Stimulated activated CD8-positive, alpha-beta memory T cell treated with anti-CD3 and anti-CD28 coated beads, Interleukin-4, amount 100 ng/mL, for 4 hours (primary cell): Measurements from ENCODE around the gene TAS1R2.
"Not testable (repeated sequence)": the region's sequence is repeated elsewhere in the genome, so short reads cannot be mapped to it uniquely, and the experiment has no call there.

ENCODE experiments used
- DNase-seq, 2 donors: peaks; one replicate each; pipeline ENCODE4 v3.0.0-alpha.2; 2020; ENCODE audit warnings: low read depth in 2 of 2, low spot score in 1 of 2

The TAS1R2 gene

DNA sequence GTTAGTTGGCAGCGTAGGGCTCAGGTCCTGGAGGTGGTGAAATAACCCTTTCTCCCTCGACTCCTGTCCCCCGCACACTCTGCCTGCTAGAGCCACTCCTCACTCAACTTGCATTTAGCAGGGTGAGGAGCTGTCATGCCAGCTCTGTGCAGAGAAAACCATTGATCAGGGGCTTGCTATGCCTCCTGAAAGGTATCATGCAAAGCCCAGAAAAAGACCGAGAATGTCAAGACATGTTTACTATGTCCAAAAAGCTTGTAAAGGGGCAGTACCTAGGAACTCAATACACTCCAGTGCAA lies 24.9 kb upstream of the TAS1R2 start:
- DNase-seq, result no peak

DNA sequence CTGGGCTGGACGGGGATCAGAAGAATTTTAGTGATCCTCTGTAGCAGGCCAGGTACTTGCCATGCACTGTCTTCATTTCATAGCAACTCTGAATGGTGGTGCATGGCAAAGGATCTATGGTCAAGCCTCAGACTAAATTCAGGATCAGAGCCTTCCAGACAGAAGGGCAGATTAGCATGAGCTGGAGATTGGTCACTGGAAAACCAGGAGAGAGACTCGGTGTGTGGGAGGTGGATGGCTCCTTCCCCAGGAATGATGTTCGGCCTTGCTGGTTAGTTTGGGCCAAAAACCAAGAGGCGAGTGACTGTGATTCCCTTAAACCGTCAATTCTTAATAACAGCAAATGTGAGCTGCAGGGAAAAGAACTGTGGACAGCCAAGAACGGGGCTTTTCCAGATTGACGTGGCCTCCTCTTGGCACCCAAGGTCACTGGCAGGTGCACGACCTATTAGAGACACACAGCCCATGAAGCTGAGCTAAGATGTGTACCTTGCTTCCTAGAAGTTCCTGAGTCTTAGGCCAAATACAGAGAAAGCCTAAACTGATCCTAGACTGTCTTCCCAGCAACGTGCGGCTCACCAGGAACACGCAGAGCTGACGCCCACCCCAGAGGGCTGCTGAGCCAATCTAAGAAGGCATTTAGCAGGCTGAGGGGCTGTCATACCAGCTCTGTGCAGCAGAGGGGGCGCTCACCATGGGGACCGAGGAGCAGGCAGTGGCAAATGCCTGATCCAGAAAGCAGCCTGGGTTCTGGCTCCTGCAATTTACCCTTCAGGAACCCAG lies 24.4 kb upstream of the TAS1R2 start:
- DNase-seq, result peak; percentile 37 to 64

GRCh38 chr1:18883079-18883478 lies 23.6 kb upstream of the TAS1R2 start:
- no peak for DNase-seq

DNA sequence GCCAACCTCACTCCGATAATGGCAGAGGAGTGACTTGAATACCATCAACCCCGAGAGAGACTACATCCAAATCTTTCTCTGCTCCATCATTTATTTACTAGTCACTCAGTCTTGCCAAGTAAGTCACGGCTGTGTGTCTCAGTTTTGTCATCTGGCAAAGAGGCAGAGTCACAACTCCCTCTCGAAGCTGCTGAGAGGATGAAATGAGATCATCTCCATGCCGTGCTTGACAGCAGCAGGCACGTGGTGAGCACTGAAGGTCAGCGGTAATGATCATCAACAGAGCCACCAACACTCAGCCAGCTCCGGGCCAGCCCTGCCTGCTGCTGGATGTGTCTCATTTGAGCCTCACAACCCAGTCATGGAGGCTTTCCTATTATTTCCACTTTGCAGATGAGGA lies 23.0 kb upstream of the TAS1R2 start:
- DNase-seq, result no peak

- DNase-seq, result no peak
Measured at GRCh38 chr1:18881642-18882431, 22.4 kb upstream of the TAS1R2 start.

- DNase-seq, result no peak
Measured at GRCh38 chr1:18881164-18881563, 21.7 kb upstream of the TAS1R2 start.

DNA sequence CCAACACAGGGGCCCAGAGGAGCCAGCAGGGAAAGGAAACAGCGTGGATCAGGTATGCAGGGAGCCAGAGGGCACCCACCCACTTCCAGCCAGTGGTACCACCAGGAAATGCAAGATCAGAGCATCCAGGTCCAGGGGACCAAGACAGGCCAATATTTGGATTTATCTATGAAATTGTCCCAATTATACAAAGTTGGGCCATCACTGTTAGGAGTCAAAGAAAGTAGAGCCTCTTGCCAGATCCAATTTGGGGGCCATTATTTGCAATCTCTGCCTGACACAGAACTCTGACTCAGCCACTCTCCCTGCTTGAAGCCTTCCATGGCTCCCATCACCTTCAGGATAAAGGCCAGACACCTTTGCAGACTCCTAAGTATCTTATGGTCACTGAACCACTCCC lies 21.1 kb upstream of the TAS1R2 start:
- DNase-seq, result no peak

DNA sequence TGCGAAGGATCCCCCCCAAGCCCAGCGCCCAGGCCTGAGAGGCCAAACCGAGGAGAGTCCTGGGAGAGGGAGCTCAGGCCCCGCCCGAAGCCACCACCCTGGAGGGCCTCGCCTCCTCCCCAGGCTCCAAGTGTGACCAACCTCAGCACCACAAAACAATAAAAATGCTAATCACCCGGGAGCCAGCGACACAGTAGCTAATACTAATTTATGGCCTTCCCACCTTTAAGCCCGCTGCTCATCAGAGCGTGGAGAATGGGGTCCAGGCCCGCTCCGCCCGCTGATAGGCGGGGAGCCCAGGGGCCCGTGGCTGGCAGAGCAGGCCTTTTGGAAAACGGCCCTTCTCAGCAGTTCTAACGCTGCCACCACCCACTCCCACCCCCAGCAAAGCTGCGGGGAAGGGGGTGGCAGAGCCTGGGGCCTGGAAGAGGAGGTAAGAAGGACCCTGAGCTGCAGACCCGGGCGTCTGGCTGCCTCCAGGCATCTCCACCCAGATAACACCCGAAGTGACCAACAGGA lies 20.4 kb upstream of the TAS1R2 start:
- DNase-seq, result no peak

DNA sequence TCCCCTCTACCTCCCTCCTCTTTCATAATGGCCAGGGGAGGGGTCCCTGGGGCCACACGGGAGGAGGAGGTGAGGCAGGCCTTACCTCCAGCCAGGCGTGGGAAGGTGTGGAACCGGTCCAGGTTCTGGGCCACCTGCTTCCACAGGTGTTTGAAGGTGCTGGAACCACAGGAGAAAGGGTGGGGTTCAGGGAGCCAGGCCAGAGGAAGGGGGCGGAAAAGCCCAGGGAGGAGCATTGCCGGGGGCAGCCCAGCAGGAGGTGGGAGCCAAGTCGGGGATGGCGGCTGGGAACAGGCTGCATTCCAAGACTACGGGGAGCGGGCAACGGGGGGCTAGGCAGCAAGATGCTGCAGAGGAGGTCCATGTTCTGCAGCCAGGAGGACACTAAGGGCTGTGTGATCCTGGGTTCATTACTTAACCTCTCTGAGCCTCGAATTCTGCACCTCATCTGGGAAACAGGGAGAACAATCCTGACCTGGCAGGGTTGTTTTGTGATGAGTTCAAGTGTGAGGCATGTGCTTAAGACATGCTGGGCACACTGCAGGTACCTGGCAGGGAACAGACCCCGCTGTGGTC lies 19.8 kb upstream of the TAS1R2 start:
- no peak for DNase-seq

GRCh38 chr1:18878538-18879214 lies 19.2 kb upstream of the TAS1R2 start:
- DNase-seq, result no peak

GRCh38 chr1:18877282-18877681 lies 17.8 kb upstream of the TAS1R2 start:
- DNase-seq, result no peak

GRCh38 chr1:18876210-18876609 lies 16.8 kb upstream of the TAS1R2 start:
- no peak for DNase-seq

DNA sequence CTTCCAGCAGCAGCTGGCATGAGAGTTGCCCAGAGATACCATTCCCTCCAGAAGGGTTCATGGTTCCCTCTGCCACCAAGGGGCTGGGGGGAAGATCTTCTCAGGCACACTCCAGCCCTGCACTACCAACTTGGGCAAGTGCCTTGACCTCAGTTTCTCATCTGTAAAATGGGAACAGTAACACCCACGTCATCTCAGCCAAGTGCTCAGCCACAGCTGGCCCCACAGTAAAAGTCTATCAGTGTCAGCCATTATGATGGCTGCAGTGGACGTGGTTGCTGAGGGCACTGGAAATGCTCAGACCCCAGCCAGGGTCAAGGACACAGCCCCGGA lies 16.3 kb upstream of the TAS1R2 start:
- DNase-seq, result no peak

DNA sequence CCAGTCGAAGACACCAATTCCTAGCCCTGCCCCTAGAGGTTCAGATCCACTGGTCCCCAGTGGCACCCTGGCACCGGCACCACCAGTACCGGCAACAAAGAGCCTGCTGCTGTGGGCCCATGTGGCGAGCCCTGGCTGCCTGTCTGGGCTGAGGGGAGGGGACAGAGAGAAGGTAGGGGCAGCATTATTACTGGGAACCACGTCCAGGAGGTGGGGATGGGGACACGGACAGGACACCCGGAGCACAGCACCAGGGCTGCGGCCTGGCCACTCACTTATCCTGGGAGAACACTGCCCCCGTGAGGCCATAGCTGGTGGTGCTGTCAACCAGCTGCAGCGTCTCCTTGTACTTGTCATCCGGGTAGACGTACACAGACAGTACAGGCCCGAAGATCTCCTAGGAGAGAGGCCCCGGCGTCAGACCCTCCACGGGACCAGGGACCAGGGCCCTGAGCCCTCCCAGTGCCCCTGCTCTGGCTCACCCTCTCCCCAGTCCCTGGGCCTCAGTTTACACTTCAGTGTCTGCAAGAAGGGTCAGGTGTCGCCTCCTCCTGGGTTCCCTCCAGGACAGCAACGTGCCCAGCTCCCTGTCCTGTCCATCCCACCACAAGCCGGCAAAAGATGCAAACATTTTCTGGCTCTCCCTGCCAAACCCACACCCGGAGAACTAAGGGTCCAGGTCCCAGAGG lies 15.8 kb upstream of the TAS1R2 start:
- DNase-seq, result peak; percentile 24 to 30

DNA sequence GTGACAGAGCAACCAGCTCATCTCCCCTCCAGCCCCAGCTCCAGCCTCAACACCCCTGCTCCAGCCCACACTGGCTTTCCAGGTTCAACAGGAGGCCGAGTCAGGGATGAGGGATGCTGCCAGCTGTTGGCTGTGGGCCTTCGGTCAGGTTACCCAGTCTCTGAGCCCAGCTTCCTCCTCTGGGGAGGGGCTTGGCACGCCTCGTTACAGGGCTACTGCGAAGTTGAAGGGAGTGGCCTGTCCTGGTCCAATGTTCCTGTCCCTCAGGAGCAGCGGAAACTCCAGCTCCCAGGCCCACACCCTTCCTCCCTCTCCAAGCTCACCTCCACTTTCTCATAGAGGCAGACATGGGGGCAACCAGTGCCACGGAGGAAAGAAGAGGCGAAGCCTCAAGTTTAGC lies 15.1 kb upstream of the TAS1R2 start:
- no peak for DNase-seq

DNA sequence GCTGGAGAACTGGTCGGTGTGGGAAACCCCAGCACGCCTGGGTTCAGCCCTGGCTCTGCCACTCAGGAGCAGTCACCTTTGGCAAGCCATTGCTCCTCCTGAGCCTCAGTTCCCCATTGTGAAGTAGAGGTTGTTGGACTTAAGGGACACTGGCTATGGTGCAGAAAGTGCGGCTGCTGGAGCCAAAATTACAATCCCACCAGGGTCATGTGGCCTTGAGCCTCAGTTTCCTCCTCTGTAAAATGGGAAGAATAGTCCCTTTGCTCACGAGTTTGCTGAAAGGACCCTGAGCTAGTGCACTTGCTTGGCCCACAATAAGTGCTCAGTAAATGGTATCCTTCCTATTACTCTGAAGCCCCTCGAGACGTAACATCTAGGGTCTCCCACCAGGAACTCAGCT lies 14.6 kb upstream of the TAS1R2 start:
- DNase-seq, result no peak

DNA sequence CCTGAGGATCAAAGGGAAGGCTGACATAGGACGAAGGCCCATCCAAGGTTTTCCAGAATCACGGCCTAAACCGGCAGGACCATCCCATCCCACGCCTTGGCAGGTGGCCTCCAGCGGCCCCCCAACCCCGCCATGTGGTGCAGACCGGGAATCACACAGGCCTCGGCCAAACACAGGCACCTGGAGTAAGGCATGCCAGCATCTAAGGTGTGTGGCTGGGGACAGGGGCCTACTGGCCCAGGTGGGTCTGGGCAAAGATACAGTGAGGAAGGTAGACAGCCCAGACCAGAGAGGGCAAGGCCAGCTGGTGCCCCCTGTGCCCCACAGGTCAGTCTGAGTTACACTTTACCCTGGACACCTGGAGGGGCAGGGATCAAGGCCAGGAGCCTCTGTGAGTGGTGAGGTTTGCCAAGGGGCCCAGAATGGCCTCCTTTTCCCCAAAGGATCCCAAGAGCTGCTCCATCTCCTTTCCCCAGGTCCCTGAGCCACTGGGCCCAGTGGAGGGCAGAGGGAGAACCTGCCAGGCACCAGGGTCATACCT lies 12.7 kb upstream of the TAS1R2 start:
- no peak for DNase-seq

DNA sequence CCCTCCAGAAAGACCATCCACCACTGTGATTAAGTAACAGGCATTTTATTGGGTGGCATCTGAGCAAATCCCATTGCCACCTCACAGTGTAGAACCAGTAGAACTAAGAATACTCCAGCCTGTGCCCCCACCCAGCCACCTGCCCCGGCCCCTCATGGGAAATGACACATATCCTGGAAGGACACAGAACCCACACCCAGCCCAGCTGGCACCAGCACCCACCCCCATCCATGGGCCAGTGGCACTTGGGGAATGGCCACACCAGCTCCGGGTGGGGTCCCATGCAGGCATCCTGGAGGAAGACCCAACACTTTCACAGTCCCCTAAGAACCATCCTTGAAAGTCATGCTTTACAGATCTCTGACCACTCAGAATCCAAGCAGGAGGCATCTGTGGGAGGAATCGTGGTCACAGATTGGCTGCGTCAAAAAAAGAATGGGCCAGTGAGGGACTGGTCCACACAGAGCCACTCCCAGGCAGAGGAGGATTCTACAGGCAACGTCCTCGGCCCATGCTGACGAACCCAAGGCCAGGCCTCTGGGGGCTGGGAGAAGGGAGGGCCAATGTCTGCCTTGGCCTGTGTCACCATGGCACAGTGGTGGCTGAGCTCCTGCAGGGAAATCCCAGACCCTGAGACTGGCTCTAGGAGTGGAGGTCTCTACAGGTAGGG lies 12.1 kb upstream of the TAS1R2 start:
- no peak for DNase-seq

DNA sequence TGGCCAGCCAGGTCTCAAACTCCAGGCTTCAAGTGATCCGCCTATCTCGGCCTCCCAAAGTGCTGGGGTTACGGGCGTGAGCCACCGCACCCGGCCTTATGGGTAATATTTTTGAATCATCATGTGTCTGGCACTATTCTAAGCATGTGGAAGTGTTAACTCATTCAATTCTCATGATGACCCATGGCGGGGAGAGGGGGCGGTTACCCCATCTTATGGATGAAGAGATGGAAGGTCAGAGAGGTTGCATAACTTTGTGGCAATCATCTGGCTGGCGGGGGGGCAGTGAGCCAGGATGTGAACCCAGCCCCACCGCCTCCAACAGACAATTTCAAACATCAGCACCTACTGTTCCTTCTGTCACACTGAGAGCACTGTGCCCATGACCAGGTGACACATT lies 11.5 kb upstream of the TAS1R2 start:
- DNase-seq, result no peak

DNA sequence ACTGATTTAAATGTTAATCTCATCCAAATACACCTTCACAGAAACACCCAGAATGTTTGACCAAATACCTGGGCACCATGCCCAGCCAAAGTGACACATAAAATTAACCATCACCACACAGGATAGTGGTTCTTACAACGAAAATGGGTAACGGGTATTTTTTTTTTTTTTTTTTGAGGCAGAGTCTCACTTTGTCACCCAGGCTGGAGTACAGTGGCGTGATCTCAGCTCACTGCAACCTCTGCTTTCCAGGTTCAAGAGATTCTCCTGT lies 11.1 kb upstream of the TAS1R2 start:
- DNase-seq, result not testable (repeated sequence)
